ENCODE results near the gene C1QL1. TPM values are rescaled to one million over a fixed set of nuclear protein-coding genes. Genes with fewer than 3 reads are reported as not detected.

The C1QL1 gene
- total RNA-seq, 6 experiments from 2014 or later: 0.19 to 0.36 (median 0.25) TPM; not detected in 1

GRCh38 chr17:44927696-44928095 is 40.4 kb downstream of the C1QL1 start:
- no peak for DNase-seq
- peaks cover 5% of the 10 kb centered on the region for H3K27me3 Mint-ChIP-seq (ENCODE audit: insufficient read depth)
- H3K4me1 Mint-ChIP-seq (ENCODE audit: low read depth): no peaks in the 10 kb centered on the region
- H3K36me3 Mint-ChIP-seq (ENCODE audit: low read depth): peaks cover 18% of the 10 kb centered on the region; the same call in 1 of the 2 replicates
- no peaks in the 10 kb centered on the region for H3K9me3 Mint-ChIP-seq
- TF ChIP-seq CTCF (IDR thresholded peaks at IDR 0.05): no peak
- no peak overlapping the region for H3K4me3 Mint-ChIP-seq
- no peak overlapping the region for H3K27ac Mint-ChIP-seq

GRCh38 chr17:44926821-44927525 is 41.1 kb downstream of the C1QL1 start:
- no peak overlapping the region for H3K27ac Mint-ChIP-seq
- H3K4me3 Mint-ChIP-seq: no peak overlapping the region
- H3K4me1 Mint-ChIP-seq (ENCODE audit: low read depth): no peaks in the 10 kb centered on the region
- H3K27me3 Mint-ChIP-seq (ENCODE audit: insufficient read depth): peaks cover 5% of the 10 kb centered on the region
- no peak for DNase-seq
- H3K9me3 Mint-ChIP-seq: no peaks in the 10 kb centered on the region
- H3K36me3 Mint-ChIP-seq (ENCODE audit: low read depth): peaks cover 18% of the 10 kb centered on the region; the same call in 1 of the 2 replicates
- TF ChIP-seq CTCF (IDR thresholded peaks at IDR 0.05): no peak

- peaks cover 6% of the 10 kb centered on the region; the same call in 1 of the 2 replicates for H3K4me1 Mint-ChIP-seq (ENCODE audit: low read depth)
- no peak overlapping the region for H3K27ac Mint-ChIP-seq
- no peak for DNase-seq
- H3K27me3 Mint-ChIP-seq (ENCODE audit: insufficient read depth): peaks cover 6% of the 10 kb centered on the region
- H3K9me3 Mint-ChIP-seq: no peaks in the 10 kb centered on the region
- peaks cover 18% of the 10 kb centered on the region; the same call in 1 of the 2 replicates for H3K36me3 Mint-ChIP-seq (ENCODE audit: low read depth)
- no peak for TF ChIP-seq CTCF (IDR thresholded peaks at IDR 0.05)
- no peak overlapping the region for H3K4me3 Mint-ChIP-seq
Measured at GRCh38 chr17:44925731-44926697, 42.1 kb downstream of the C1QL1 start.

- H3K9me3 Mint-ChIP-seq: no peaks in the 10 kb centered on the region
- H3K27ac Mint-ChIP-seq: no peak overlapping the region
- H3K27me3 Mint-ChIP-seq (ENCODE audit: insufficient read depth): peaks cover 6% of the 10 kb centered on the region
- H3K4me3 Mint-ChIP-seq: no peak overlapping the region
- no peak for DNase-seq
- TF ChIP-seq CTCF (IDR thresholded peaks at IDR 0.05): no peak
- H3K4me1 Mint-ChIP-seq (ENCODE audit: low read depth): peaks cover 6% of the 10 kb centered on the region; the same call in 1 of the 2 replicates
- H3K36me3 Mint-ChIP-seq (ENCODE audit: low read depth): peaks cover 10% of the 10 kb centered on the region; the same call in 1 of the 2 replicates
Measured at GRCh38 chr17:44924107-44924544, 44.0 kb downstream of the C1QL1 start.

- H3K27ac Mint-ChIP-seq: no peak overlapping the region
- H3K36me3 Mint-ChIP-seq (ENCODE audit: low read depth): peaks cover 10% of the 10 kb centered on the region; the same call in 1 of the 2 replicates
- H3K9me3 Mint-ChIP-seq: no peaks in the 10 kb centered on the region
- no peak for DNase-seq
- no peak for TF ChIP-seq CTCF (IDR thresholded peaks at IDR 0.05)
- peaks cover 6% of the 10 kb centered on the region; the same call in 1 of the 2 replicates for H3K4me1 Mint-ChIP-seq (ENCODE audit: low read depth)
- peaks cover 6% of the 10 kb centered on the region for H3K27me3 Mint-ChIP-seq (ENCODE audit: insufficient read depth)
- no peak overlapping the region for H3K4me3 Mint-ChIP-seq
Measured at GRCh38 chr17:44922746-44923470, 45.2 kb downstream of the C1QL1 start.
